Putamen (tissue), 1 donor: ENCODE data around the gene PPFIA4.

Experiments used
- DNase-seq: peaks from one replicate; pipeline ENCODE4 v3.0.0-alpha.2; 2016; ENCODE audit warnings: low spot score

Gene PPFIA4

DNA sequence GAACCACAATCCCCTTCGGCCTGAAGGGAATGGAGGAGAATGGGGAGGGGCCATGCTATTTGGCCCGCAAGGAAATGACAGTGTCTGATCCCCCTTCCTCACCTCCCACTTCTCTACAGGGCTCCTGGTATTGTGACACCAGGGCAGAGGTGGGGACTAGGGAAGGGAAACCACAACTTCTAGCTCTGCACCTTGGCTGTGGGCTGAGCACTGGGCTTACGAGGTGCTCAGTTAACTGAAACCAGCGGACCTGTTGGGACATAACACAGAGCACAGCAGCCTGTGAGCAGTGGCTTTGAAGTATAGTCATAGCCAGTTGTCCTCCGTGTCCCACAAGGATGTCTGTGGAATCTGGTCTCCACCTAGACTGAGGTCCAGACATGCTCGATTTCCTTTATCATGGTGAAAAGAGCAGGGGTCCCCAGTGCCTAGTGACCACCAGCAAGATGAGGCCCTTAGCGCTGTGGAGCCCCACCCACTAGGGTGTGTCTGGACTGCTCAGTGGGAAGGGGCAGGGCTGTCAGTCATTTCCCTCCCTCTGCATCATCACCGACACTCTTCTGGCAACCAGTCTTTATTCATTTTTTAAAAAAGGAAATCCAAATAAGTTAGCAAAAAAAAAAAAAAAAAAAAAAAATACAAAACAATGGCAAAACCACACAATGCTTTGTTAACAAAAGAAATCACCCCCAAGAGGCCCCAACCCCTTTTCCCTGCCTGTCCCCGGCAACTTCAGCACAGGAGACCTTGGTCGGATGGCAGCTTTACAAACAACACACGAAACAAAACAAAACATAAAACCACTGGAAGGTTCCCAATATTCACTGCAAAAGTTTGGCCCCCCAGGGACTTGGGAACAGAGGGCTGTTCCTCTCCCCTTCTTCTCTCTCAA is 56.5 kb downstream of the PPFIA4 start:
- DNase-seq, result no peak

DNA sequence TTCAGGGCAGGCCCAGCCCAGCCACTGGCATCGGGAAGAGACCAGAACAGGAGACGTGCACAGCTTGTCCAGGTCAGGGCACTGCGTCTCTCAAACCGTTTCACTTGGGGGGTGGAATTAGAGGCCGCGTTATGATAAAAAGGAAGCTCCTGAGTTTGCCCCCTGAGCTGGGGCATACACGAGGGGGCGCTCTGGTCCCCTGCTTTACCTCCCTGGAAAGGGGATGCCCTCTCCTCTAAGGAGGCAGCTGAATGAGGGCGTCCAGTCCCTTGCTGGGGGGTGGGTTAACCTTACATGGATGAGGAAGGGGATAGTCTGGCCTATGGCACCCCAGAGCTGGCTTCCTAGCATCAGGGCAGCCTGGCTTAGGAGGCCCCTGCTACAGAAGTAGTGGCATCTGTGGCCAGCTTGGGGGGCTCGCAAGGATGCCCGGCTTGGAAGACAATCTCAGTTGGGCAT is 57.2 kb downstream of the PPFIA4 start:
- DNase-seq, result no peak

DNA sequence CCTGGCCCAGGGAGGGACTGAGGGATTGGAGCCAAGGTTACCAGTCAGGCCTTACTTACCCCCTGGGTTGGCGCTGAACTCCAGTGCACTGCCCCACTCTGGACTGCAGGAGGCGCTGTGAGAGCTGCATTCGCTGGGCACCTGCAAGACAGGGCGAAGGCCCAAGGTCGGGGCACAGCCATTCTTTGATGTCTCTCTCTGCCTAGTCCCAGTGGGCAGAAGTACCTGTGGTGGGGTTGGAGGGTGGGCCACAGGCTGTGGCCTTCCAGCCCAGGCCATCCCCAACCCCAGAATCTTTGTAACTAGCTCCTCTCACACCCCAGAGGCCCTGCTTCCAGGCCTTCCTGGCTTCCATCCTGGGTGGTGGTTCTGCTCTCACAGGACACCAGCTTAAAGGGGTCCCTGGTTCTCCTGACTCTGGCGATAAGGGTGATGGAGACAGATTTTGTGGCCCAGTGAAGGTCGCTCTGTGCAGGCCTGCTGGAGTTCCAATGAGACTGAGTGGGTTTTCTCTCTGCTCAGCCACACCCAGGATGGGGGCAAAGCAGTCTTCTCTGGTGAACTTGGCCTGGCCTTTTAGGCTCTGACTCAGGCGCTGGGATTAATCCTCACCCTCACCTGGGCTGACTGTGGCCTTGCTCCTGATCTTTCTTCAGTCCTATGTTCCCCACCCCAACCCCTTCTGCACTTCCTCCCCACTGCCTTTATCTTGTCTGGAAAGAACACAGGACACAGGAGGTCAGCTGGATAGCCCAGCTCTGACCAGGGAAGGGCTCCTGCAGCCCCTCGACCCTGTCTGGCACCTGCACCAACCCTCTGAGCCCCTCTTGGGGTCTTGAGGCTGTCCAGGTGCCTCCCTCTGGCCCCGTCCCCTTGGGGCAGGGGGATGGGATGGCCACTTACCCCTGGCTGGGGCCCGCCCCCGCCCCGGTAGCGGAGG is 58.6 kb downstream of the PPFIA4 start:
- no peak for DNase-seq

DNA sequence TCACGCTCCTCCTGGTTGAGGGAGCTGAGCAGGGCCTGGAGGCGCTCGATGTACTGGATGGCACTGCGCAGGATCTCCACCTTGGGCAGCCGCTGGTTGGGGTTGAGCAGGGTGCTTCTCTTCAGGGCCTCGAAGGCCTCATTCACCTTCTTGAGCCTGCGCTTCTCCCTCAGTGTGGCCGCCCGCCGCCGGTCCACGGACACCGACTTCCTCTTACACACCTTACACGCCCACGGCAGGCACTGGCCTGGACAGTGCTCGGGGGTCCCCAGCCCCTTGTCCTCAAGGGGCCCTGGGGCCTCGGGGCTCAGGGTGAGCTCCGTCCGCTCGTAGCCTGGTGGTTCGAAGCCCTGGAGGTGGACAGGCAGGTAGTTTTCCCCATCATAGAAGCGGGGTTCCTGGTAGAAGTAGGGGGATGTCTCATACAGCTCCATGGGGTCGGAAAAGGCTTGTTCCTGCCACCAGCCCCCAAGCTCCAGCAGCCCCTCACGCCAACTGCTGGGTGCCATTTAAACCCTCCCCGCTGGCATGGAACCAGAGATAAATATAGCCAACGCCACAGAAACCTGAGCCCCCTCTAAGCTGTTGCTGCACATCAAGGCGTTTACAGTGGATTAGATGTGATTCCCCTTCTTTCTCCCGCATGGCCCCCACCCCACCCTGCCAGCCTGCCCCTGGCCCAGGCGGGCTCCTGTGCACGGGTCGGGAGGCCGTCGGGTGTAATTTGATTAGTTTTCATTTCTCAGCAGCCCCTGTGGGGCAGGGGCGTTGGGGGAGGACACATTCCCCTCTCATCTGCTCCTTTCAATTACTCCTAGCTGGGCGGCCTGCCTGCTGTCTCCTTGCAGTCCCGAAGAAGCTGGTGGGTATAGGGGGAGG is 59.5 kb downstream of the PPFIA4 start, which contains the start of gene MYOG:
Gene MYOG (minus strand): TSS at position 485 of the 879 bp plus-strand sequence. CDS start 51 bp downstream, at position 434.
- no peak for DNase-seq

DNA sequence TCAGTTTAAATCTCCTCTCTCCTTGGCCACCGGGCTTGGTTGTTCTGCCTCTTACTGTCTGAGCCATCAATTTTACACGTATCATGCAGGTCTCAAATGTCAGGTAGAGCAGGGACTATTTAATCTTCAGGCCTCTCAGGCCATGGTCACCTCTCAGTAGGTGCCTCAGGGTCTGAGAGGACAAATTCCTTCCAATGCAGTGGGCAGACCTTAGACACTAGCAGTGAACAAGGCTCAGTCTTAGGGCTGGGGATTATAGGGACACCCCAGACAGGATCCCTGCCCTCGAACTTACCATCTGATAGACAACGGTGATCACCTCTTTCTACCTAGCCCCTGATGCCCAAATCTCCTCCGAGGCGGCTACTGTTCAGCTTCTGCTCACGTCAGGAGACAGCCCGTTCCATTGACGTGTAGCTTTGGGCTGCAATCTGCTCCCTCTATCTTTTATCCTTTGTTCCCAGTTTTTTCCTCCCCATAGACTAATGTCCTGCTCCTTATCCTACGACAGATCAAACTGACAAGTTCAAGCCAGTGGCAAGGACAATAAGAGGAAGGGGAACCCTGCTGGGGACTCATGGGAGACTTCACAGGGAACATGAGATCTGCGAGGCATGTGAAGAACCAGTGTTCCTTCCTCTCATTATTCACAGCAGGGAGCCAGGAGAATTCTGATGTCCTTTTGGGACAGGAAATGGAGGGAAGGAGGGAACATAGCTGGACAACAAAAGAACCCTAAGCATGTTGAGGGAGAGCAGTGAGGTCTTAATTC is 60.9 kb downstream of the PPFIA4 start:
- DNase-seq, result no peak

DNA sequence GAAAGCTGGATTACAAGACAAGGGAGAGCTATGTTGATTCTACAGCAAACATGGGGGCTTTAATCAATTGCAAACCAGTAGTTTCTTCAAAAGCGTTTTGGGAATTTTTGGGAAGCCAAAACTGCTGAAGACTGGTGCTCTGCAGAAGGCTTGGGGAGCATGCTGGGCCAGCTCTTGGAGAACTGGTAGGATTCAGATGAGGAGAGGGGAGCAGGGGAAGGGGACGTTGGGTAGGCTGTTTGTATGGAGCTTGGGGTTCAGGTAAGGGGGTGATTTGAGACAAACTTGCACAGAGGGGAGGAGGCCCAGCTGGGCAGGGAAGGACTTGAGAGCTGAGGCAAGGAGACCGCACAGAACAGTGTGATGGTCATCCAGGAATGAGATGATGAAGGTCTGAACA is 62.1 kb downstream of the PPFIA4 start:
- DNase-seq, result no peak

DNA sequence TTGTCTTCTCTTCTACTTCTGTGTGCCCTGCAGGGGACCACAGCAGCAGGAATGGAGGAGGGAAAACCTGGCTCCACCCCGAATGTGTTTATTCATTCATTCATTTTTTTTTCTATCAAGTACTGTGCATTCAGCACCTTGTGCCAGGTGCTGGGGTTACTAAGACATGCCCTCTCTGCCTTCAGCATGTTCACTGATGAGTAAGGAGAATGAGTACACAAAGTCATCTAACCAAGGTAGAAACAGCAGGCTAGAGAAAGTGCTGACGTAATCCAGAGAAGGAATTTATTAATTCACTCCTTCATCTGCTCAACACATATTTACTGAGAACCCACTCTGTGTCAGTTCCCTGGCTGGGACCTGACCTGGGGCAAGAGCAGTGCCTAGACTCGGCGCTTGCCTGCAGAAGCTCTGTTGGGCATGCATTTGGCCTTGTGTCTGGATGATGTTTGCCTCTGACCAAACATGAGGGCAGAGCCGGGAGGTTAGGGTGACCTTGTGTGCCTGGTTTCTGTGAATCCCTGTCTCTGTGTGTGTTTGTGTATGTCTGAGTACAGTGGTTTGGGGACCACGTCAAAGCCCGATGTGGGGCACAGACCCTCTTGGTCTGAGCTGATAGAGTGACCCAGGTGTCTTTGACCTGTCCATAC is 62.8 kb downstream of the PPFIA4 start:
- no peak for DNase-seq

DNA sequence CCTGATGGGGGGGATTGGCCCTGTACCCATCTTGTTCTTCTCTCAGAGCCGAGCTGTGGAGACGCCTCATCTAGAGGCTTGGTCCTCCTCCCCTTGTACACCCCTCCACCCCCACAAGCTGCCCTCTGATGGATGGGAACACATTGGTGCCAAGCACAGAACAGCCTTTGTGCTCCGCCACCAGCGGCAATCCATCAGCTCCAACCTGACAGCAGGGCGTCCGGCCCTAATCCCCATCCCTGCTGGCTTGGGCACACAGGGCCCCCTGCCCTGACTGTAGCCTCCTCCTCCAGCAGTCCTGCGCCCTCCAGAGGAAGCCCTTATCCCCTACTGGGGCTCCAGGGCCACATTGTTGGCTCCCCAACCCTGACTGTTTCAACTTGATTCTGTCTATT is 63.4 kb downstream of the PPFIA4 start:
- no peak for DNase-seq

DNA sequence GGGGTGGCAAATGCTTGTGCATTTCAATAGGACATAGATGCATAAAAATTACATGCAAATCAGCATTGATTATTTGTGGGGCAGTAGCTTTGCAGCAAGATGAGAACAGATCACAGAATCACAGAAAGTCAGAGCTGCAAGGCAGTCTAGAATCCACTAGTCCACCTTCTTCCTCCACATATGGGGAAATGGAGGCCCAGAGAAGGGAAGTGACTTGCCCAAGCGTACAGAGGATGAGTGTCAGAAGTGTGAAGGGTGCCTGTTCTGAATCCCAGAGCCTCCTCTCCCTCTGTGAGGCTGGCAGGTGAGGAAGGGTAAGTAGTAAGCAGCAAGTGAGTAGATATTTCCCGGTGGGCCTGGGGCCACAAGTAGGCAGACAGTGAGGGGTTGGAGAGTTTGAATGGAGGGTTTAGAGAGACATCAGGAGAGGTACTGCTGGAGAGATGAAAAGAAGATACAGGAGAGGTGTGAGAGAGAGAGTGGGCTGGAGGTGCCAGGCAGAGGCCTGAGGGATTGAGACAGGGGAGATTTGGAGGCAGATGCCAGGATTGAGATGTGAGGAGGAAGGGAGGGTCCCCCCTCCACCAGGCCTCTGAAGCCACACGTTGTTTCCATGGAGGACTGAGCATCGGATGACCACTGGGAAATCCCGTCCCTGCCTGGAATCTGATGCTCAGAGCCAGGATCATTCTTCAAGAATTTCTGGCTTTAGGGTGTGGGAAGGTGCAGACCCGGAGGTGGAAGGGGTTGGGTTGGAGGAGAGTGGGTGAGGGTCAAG is 64.3 kb downstream of the PPFIA4 start:
- no peak for DNase-seq

DNA sequence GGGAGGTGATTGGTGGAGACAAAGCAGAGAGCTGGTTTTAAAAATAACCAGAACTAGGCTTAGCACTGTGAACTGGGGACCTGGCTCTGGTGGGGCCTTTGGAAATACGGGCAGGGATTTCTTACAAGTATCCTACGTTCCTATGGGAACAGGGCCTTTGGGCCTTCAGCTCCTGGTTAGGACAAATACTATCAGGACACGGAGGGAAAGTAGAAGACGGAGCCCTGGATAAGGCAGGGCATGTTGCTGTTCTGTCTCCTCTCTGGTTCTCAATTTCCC is 64.8 kb downstream of the PPFIA4 start:
- no peak for DNase-seq

DNA sequence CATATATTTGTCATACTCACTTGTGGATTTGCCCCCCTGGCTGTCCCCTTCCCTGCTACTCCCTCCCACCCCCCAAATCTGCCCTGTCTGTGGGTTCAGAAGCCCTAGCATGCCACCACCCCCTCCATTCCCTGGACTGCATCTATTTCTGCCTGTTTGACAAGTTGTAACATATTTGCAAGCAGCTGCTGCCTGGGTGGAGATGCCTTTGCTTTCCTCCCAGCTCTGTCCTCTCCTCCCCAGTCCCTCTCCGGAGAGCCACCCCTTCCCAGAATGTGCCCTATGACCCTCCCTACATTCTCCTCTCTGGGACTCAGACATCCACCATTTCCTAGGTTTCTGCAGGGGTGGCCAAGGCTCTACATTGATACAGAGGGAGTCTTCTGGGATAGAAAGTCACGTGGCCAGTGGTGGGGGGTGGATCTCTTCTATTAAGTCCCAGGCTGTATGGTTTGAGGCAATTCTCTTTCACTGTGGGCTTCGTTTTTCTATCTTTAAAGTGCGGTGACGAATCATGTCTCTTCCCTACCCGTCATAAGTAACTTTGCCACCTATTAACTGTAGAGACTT is 65.6 kb downstream of the PPFIA4 start:
- no peak for DNase-seq

DNA sequence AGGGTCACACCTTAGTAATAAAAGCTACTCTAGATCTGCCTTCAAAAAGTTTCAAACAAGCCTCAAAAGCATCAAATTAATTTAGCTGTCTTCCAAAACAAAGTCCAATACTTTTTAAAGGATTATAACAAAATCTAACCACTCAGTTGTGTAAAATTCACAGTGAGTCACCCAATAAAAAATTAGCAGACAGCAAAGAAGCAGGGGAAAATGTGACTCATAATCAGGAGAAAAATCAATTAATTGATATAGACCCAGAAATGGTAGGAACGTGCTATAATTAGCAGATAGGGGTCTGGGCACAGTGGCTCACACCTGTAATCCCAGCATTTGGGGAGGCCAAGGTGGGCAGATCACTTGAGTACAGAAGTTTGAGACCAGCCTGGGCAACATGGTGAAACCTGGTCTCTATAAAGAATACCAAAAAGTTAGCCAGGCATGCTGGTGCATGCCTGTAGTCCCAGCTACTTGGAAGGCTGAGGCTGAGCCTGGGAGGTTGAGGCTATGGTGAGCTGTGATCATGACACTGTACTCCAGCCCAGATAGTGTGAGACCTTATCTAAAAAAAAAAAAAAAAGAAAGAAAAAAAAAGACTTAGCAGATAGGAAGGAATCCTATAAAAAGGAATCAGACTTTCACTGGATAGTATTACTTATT is 67.6 kb downstream of the PPFIA4 start:
- DNase-seq, result no peak

DNA sequence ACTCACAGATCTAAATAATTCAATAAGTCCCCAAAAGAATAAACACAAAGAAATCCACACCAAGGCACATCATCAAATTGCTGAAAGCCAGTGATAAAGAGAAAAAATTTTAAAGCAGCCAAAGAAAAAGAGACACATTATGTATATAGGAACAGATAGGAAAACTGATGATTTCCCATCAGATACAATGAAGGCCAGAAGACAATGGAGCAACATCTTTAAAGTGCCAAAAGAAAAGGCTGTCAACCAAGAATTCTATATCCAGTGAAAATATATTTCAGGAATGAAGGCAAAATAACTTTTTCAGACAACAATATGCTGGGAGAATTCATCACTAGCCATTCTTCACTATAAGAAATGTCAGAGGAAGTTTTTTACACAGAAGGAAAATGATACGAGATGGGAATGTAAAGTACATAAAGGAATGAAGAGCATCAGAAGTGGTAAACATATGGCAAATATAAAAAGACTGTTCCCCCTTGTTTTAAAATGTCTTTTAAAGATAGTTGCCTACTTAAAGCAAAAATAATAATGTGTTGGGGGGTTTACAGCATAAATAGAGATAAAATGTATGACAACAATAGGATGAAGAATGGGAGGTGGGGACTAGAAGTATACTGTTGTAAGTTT is 68.9 kb downstream of the PPFIA4 start:
- no peak for DNase-seq

DNA sequence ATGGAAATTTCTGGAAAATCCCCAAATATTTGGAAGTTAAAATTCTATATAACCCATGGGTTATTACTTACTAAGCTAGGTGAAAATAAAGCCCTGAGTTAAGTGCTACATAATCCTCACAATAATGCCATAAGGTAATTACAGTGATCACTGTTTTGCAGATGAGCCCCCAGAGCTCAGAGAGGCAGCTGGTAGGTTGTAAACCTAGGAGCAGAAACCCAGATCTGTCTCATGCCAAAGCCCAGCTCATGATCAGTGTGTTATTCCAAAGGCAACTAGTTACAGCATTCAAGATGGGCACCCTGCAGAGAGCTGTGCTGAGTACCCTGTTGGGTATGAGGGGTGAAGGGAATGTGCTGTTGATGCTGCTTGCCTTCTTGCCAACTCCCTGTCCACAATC is 70.3 kb downstream of the PPFIA4 start:
- DNase-seq, result no peak

DNA sequence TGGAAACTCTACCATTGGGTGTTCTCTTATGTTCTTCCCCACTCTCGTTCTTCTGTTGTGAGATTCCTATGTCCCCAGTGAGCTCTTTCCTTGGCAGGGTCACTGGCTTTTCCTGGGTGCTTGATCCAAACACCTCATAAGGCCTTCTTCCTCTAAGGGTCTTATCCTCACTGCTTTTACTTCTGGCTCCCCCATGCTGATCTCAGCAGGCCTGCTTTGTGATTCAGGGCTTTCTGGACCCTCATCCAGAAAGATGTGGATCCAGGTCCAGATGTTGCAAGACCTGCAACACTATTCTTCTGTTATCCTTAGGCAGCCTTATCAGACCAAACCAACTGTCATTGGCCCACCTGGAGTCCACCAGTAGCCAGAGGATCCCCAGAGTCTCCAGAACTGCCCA is 70.7 kb downstream of the PPFIA4 start:
- DNase-seq, result no peak

DNA sequence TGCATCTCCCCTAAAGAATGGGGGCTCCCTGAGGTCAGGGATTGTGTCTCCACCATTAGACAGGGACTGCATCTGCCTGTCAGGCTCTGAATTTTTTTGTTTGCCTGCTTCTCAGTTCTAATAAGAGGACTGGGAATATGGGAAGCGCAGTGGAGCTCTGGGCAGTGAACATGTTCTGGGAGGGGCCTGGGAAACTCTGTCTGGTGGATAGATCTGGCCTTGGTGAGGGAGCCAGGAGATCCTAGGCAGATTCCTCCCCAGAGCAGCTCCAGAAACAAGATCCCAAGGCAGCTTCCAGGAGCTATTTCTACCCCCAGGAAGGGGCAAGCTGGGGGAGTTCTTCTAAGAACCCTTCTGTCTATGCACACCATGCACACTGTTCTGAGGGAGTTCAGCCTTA is 72.2 kb downstream of the PPFIA4 start:
- no peak for DNase-seq

DNA sequence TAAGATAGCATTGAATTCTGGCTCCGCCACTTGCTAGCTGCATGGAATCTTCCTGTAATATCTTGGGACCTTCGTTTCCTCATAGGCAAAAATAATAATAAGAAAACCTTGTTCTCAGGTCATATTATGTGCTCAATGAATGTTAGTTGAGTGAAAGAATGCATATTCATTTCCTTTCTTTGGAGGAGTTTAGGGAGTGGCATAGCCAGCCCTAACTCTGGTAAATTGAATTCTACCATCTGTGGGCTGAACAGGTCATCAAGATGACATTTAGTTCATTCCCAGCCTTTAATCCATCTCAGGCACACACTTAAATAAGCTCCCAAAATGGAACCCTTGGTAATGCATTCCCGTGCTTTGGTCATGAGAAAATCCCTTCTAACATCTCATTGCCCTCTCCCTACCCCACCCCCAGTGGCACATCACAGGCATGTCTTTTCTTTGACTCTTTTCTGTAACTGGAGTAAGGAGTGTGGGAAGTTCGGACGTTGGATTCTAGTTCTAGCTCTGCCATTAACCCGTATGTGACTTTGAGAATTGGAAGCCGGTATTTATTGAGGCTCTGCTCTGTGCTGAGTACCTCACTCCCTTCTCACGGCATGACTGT is 72.7 kb downstream of the PPFIA4 start:
- no peak for DNase-seq
